Measurements from ENCODE around the gene MYPOP. TPM values are rescaled to one million over a fixed set of nuclear protein-coding genes. Genes with fewer than 3 reads are reported as not detected.

MYPOP gene
- total and polyA plus RNA-seq, 2 experiments from 2014 or later, result 3.1 to 3.5 TPM

- Histone ChIP-seq H4K20me1 (ENCODE audit: insufficient read depth, poor library complexity, severe bottlenecking) (peaks cover 19% of the 10 kb centered on the region), H3K9me2 (replicated peaks; ENCODE audit: insufficient read depth) (no peaks in the 10 kb centered on the region), H3K79me2 (peaks cover 22% of the 10 kb centered on the region), H3K4me3 (peak within 1 kb of the TSS; percentile 73), H3K4me1 (ENCODE audit: insufficient read depth) (peaks cover 17% of the 10 kb centered on the region), H3K27ac (peak within 1 kb of the TSS; percentile 95), H3K27me3 (no peaks in the 10 kb centered on the region), H2AFZ (peak within 1 kb of the TSS; percentile 68), H3K36me3 (replicated peaks; ENCODE audit: insufficient read depth, low read depth) (no peaks in the 10 kb centered on the region), H3K9me3 (ENCODE audit: low read depth) (no peaks in the 10 kb centered on the region), H3K4me2 (peak within 1 kb of the TSS; percentile 93)
- TF ChIP-seq CTCF (IDR thresholded peaks at IDR 0.05; ENCODE audit: poor library complexity) (no peak), EZH2 (IDR thresholded peaks at IDR 0.05; ENCODE audit: borderline replicate concordance) (no peak), EZH2phosphoT487 (IDR thresholded peaks at IDR 0.05; ENCODE audit: low read depth, severe bottlenecking, unreplicated experiment) (no peak)
- DNase-seq (ENCODE audit: low spot score), result peak; percentile 97
- WGBS (ENCODE audit: low lambda C conversion rate, missing lambda C conversion rate), result under 1% methylated on average over 96 of the region's 107 CpGs
These were observed 16.6 kb downstream of the MYPOP start, which contains the start of gene IRF2BP1 for GRCh38 chr19:45885556-45886426. Gene IRF2BP1 (minus strand): TSS chr19:45886141. CDS start chr19:45885774, 367 bp downstream.

GRCh38 chr19:45884682-45885555 is 17.5 kb downstream of the MYPOP start:
- Histone ChIP-seq H2AFZ (no peak overlapping the region), H3K27ac (peak overlapping the region; percentile 95)

More at GRCh38 chr19:45884682-45885555, 17.5 kb downstream of the MYPOP start:
- Histone ChIP-seq H4K20me1 (ENCODE audit: insufficient read depth, poor library complexity, severe bottlenecking) (peaks cover 19% of the 10 kb centered on the region), H3K27me3 (no peaks in the 10 kb centered on the region), H3K9me2 (replicated peaks; ENCODE audit: insufficient read depth) (no peaks in the 10 kb centered on the region), H3K79me2 (peaks cover 22% of the 10 kb centered on the region), H3K9me3 (ENCODE audit: low read depth) (no peaks in the 10 kb centered on the region), H3K4me2 (peak overlapping the region; percentile 93), H3K4me3 (peak overlapping the region; percentile 73), H3K4me1 (ENCODE audit: insufficient read depth) (peaks cover 17% of the 10 kb centered on the region), H3K36me3 (replicated peaks; ENCODE audit: insufficient read depth, low read depth) (no peaks in the 10 kb centered on the region)
- TF ChIP-seq EZH2phosphoT487 (IDR thresholded peaks at IDR 0.05; ENCODE audit: low read depth, severe bottlenecking, unreplicated experiment), result no peak
- TF ChIP-seq EZH2 (IDR thresholded peaks at IDR 0.05; ENCODE audit: borderline replicate concordance), result no peak
- TF ChIP-seq CTCF (IDR thresholded peaks at IDR 0.05; ENCODE audit: poor library complexity), result no peak
- 69% methylated on average over 59 of the region's 72 CpGs for WGBS (ENCODE audit: low lambda C conversion rate, missing lambda C conversion rate)
- DNase-seq (ENCODE audit: low spot score), result no peak

All from hepatocyte (in vitro differentiated cells).